Measurements from ENCODE around the gene ZCCHC7.

DNA sequence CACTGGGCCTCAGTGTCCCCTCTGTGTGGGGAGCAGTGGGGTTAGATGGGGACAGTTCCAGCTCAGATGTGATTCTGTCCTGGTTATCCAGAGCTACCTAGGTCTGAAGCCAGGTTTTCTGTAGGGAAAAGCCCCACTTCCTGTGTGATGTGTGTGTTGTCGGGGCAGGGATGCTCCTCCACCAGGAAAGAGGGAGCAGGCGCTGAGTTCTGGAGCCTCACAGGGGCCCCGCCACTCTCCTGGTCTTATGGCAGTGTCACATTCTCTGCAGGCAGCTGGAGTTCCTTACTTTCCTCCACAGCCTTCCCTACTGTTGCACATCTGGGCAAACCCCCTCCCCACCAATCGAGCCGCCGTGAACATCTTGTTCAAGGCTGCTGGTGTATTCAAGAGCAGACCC, 263.0 kb downstream of the ZCCHC7 start:
- no peak for TF ChIP-seq CTCF (IDR thresholded peaks at IDR 0.05; ENCODE audit: insufficient read depth, low read length)
- no peak for TF ChIP-seq POLR2AphosphoS5 (IDR thresholded peaks at IDR 0.05; ENCODE audit: low read depth)
- TF ChIP-seq, protein P1, sequence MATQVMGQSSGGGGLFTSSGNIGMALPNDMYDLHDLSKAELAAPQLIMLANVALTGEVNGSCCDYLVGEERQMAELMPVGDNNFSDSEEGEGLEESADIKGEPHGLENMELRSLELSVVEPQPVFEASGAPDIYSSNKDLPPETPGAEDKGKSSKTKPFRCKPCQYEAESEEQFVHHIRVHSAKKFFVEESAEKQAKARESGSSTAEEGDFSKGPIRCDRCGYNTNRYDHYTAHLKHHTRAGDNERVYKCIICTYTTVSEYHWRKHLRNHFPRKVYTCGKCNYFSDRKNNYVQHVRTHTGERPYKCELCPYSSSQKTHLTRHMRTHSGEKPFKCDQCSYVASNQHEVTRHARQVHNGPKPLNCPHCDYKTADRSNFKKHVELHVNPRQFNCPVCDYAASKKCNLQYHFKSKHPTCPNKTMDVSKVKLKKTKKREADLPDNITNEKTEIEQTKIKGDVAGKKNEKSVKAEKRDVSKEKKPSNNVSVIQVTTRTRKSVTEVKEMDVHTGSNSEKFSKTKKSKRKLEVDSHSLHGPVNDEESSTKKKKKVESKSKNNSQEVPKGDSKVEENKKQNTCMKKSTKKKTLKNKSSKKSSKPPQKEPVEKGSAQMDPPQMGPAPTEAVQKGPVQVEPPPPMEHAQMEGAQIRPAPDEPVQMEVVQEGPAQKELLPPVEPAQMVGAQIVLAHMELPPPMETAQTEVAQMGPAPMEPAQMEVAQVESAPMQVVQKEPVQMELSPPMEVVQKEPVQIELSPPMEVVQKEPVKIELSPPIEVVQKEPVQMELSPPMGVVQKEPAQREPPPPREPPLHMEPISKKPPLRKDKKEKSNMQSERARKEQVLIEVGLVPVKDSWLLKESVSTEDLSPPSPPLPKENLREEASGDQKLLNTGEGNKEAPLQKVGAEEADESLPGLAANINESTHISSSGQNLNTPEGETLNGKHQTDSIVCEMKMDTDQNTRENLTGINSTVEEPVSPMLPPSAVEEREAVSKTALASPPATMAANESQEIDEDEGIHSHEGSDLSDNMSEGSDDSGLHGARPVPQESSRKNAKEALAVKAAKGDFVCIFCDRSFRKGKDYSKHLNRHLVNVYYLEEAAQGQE (IDR thresholded peaks at IDR 0.05; ENCODE audit: insufficient replicate concordance, low read depth) = no peak
- TF ChIP-seq SPI1 (IDR thresholded peaks at IDR 0.05; ENCODE audit: borderline replicate concordance, low read depth) = no peak

Data from HL-60 (cell line).